Esophagus muscularis mucosa (tissue), 4 donors: Measurements from ENCODE around the gene IFT43. TPM values are rescaled to one million over a fixed set of nuclear protein-coding genes. Genes with fewer than 3 reads are reported as not detected.

Experiments
- DNase-seq: peaks from one replicate; pipeline ENCODE4 v3.0.0-alpha.2; 2017; ENCODE audit errors: extremely low spot score
- H3K27ac ChIP-seq, 4 donors: fragments of 200-600 bp; sonication (generic); replicated peaks in 1 of 4; 1 replicate in 3 of 4; 2 replicates in 1 of 4; pipeline ENCODE4 v1.5.1; 2016 to 2019; ENCODE audit warnings: mild to moderate bottlenecking in 1 of 4
- H3K27me3 ChIP-seq, 4 donors: fragments of 200-600 bp; sonication (generic); one replicate each; pipeline versions ENCODE4 v1.5.1 to v1.6.0; 2016 to 2019
- H3K36me3 ChIP-seq, 4 donors: fragments of 200-600 bp; sonication (generic); one replicate each; pipeline ENCODE4 v1.5.1; 2016 to 2019
- H3K4me1 ChIP-seq, 4 donors: fragments of 200-600 bp; sonication (generic); one replicate each; pipeline ENCODE4 v1.5.1; 2016 to 2019
- H3K4me3 ChIP-seq, 4 donors: fragments of 200-600 bp; sonication (generic); 1 replicate in 2 of 4; 2 replicates in 2 of 4; pipeline ENCODE4 v1.5.1; 2016 to 2019; ENCODE audit warnings: mild to moderate bottlenecking in 4 of 4, moderate library complexity in 1 of 4
- H3K9me3 ChIP-seq, 4 donors: fragments of 200-600 bp; sonication (generic); 1 replicate in 3 of 4; 2 replicates in 1 of 4; pipeline ENCODE4 v1.5.1; 2016 to 2019
- EP300 ChIP-seq: sonication (generic); formaldehyde crosslinking; IDR thresholded peaks from one replicate; pipeline ENCODE4 v1.6.1; 2017; ENCODE audit warnings: antibody characterized with exemption
- POLR2A ChIP-seq: fragments of 450-650 bp; IDR thresholded peaks from one replicate; pipeline ENCODE4 v1.6.1; 2017; ENCODE audit warnings: antibody characterized with exemption, moderate library complexity, mild to moderate bottlenecking, low read depth
- POLR2AphosphoS5 ChIP-seq, 2 donors: sonication (generic); formaldehyde crosslinking; IDR thresholded peaks; one replicate each; pipeline ENCODE4 v1.6.1; 2017; ENCODE audit warnings: antibody characterized with exemption in 2 of 2
- WGBS: methylation state at CpG from one replicate; pipeline ENCODE4 v1.1.5; 2018; 5-methylcytosine and 5-hydroxymethylcytosine counted together
- intact Hi-C: fragments of 100-400 bp; cut with DNase I; formaldehyde crosslinking; loops from one replicate; pipeline ENCODE4 v1.15.1; 2023
- total RNA-seq, 4 donors: library from RNA; depleted of rRNA; stranded (reverse); fragments of >200 nt; gene quantifications; one replicate each; pipeline versions ENCODE4 v1.1.0 to v1.2.1, GENCODE V29; 2016
- TF ChIP-seq, protein P1 (sequence below), 3 experiments: fragments of 200-600 bp in 2 of 3; fragments of 450-650 bp in 1 of 3; sonication (generic) in 2 of 3; IDR thresholded peaks; one replicate each; pipeline ENCODE4 v1.5.1; 2017 to 2019; ENCODE audit warnings: antibody characterized with exemption in 3 of 3, mild to moderate bottlenecking in 2 of 3, moderate library complexity in 1 of 3

Gene IFT43
- total RNA-seq, 4 donors from 2014 or later: 36.7 to 51.0 (median 42.3) TPM

DNA sequence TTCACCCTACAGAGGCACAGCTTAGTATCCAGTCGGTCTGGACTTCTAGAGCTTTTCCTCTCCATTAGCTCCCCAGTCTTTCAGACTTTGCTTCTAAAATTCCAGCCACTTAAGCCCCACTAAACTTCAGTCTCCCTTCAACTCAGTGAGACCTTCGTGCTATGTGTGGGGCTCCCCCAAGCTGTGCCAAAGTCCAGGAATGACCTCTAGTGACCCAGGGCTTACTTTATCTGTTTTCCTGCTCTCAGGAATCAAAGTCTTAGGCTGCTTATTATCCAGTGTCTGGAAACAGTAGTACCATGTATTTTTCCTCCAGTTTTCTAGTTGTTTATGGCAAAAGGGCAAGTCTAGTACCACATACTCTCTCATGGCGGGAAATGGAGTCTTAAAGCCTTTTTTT is 77.8 kb downstream of the IFT43 start:
- intact Hi-C loops: no loop called here
- H3K4me3 ChIP-seq: no peak overlapping the region
- no peaks in the 10 kb centered on the region for H3K4me1 ChIP-seq
- TF ChIP-seq POLR2A (no peak), EP300 (no peak), POLR2AphosphoS5 (IDR thresholded peaks at IDR 0.05) (no peak)
- TF ChIP-seq, protein P1, sequence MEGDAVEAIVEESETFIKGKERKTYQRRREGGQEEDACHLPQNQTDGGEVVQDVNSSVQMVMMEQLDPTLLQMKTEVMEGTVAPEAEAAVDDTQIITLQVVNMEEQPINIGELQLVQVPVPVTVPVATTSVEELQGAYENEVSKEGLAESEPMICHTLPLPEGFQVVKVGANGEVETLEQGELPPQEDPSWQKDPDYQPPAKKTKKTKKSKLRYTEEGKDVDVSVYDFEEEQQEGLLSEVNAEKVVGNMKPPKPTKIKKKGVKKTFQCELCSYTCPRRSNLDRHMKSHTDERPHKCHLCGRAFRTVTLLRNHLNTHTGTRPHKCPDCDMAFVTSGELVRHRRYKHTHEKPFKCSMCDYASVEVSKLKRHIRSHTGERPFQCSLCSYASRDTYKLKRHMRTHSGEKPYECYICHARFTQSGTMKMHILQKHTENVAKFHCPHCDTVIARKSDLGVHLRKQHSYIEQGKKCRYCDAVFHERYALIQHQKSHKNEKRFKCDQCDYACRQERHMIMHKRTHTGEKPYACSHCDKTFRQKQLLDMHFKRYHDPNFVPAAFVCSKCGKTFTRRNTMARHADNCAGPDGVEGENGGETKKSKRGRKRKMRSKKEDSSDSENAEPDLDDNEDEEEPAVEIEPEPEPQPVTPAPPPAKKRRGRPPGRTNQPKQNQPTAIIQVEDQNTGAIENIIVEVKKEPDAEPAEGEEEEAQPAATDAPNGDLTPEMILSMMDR (IDR thresholded peaks at IDR 0.05): no peak
- no peak for DNase-seq
- H3K36me3 ChIP-seq: peaks cover 15 to 76% (median 50%) of the 10 kb centered on the region in 4 donors
- 96% methylated on average over 3 of the region's 3 CpGs for WGBS
- H3K27me3 ChIP-seq: no peaks in the 10 kb centered on the region
- H3K27ac ChIP-seq: no peak overlapping the region
- peaks cover 0 to 5% (median 0%) of the 10 kb centered on the region in 4 donors for H3K9me3 ChIP-seq

DNA sequence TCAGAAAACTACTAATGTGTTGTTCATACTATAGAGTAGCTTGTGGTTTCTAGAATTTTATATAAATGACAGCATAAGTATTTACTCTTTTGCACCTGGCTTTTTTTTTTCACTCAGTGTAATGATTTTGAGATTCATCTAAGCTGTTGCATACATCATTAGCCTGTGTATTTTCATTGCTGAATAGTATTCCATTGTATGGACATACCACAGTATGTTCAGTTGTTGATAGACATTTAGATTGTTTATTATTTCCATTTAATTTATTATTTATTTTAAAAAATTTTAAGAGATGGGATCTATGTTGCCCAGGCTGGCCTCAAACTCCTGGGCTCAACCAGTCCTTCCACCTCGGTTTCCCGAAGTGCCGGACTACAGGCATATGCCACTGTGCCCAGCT is 80.0 kb downstream of the IFT43 start:
- WGBS: 98% methylated on average over 3 of the region's 3 CpGs
- DNase-seq: no peak
- H3K4me3 ChIP-seq: no peak overlapping the region
- H3K27ac ChIP-seq: no peak overlapping the region
- peaks cover 6 to 70% (median 40%) of the 10 kb centered on the region in 4 donors for H3K36me3 ChIP-seq
- peaks cover 0 to 5% (median 0%) of the 10 kb centered on the region in 4 donors for H3K9me3 ChIP-seq
- intact Hi-C loops: no loop called here
- H3K4me1 ChIP-seq: no peaks in the 10 kb centered on the region
- no peaks in the 10 kb centered on the region for H3K27me3 ChIP-seq
- no peak for TF ChIP-seq POLR2AphosphoS5 (IDR thresholded peaks at IDR 0.05)
- no peak for TF ChIP-seq EP300
- no peak for TF ChIP-seq POLR2A
- TF ChIP-seq, protein P1 (IDR thresholded peaks at IDR 0.05): no peak

DNA sequence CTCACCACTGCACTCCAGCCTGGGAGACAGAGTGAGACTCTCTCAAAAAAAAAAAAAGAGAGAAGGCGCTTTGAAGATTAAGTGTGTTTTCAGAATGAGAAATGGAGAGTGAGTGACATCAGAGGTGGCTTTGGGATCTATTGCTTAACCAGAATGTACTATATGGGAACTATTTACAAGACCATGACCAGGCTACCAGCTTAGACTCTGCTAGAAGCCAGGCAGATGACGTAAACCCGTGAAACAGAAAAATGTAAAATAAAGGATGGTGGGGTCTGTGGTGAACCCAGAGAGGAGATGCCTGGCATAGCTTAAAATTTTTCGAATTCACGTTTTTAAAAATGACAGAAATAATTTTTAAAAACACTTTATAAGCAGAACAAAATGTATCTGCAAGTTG is 82.0 kb downstream of the IFT43 start:
- Histone ChIP-seq H3K27ac (no peak overlapping the region), H3K9me3 (peaks cover 0 to 5% (median 0%) of the 10 kb centered on the region in 4 donors), H3K4me3 (no peak overlapping the region), H3K27me3 (no peaks in the 10 kb centered on the region), H3K36me3 (peaks cover 6 to 80% (median 46%) of the 10 kb centered on the region in 4 donors), H3K4me1 (no peaks in the 10 kb centered on the region)
- intact Hi-C loops: no loop called here
- TF ChIP-seq POLR2A (no peak), POLR2AphosphoS5 (IDR thresholded peaks at IDR 0.05) (no peak), EP300 (no peak)
- TF ChIP-seq, protein P1 (IDR thresholded peaks at IDR 0.05): no peak
- WGBS: 96% methylated on average over 5 of the region's 5 CpGs
- no peak for DNase-seq

DNA sequence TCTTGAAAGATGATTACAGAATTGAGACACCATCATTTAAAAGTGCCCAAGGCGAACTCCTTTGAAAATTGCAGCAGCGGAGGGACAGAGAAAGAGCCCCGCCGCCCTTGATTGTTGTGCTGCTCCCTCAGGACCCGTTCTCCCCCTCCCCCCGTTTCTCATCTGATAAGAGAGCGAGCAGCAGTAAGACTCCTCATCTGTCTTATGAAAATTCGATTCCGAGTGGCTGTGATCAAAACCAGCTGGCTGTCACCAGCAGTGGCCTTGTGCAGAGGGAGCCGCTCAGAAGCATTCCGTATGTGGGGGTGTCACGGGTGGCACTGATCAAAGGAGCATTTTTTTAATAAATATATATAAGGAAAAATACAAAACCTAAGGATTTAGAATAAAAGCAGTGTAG is 88.2 kb downstream of the IFT43 start:
- 70% methylated on average over 12 of the region's 12 CpGs for WGBS

DNA sequence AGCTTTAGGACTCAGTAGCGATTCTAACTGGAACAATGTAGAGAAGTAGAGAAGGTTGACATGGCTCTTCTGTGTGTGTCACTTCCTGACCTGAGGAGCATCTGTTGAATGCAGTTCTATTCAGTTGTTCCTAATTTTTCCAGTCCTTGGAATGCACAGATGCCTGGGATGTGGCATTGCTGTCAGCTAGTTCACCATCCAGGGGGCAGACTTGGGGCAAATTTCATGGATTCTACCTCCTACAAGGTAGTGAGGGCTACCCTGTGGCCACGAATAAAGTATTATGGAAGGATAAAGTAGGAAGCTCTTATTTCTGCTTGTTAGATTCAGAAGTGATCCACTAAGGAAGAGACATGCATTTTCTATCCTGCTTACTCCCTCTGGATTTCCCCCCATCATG is 91.8 kb downstream of the IFT43 start:
- no peak for TF ChIP-seq EP300
- TF ChIP-seq, protein P1 (IDR thresholded peaks at IDR 0.05): no peak
- no peak for TF ChIP-seq POLR2A
- TF ChIP-seq POLR2AphosphoS5 (IDR thresholded peaks at IDR 0.05): no peak
- no peak overlapping the region for H3K4me3 ChIP-seq
- WGBS: 95% methylated on average over 2 of the region's 2 CpGs
- no peak for DNase-seq
- no peak overlapping the region for H3K27ac ChIP-seq
- intact Hi-C loops: no loop called here
- H3K27me3 ChIP-seq: no peaks in the 10 kb centered on the region
- H3K9me3 ChIP-seq: no peaks in the 10 kb centered on the region
- H3K4me1 ChIP-seq: no peaks in the 10 kb centered on the region
- H3K36me3 ChIP-seq: peaks cover 0 to 38% (median 18%) of the 10 kb centered on the region in 4 donors

More for the DNA sequence above, 88.2 kb downstream of the IFT43 start:
- TF ChIP-seq POLR2AphosphoS5 (IDR thresholded peaks at IDR 0.05): no peak
- no peak for TF ChIP-seq EP300
- H3K4me3 ChIP-seq: no peak overlapping the region
- H3K36me3 ChIP-seq: peaks cover 0 to 52% (median 34%) of the 10 kb centered on the region in 4 donors
- DNase-seq: no peak
- intact Hi-C loops: no loop called here
- H3K4me1 ChIP-seq: no peaks in the 10 kb centered on the region
- no peaks in the 10 kb centered on the region for H3K9me3 ChIP-seq
- no peaks in the 10 kb centered on the region for H3K27me3 ChIP-seq
- no peak overlapping the region for H3K27ac ChIP-seq
